HepG2 (cell line): ENCODE data around the gene ANK3. TPM values are rescaled to one million over a fixed set of nuclear protein-coding genes. Genes with fewer than 3 reads are reported as not detected.

Source experiments
- ATAC-seq: fragments of 200-7000 bp; cut with Tn5 transposase; 3 replicates; pipeline ENCODE4 v1.9.1; 2020; ENCODE audit warnings: mild to moderate bottlenecking, moderate library complexity
- BruUV-seq: library from RNA; stranded (reverse); fragments of 400-500 nt; replicated peaks from 2 replicates; lab custom pipeline; 2021; lab: Mats Ljungman, UMichigan
- CTCF ChIA-PET: fragments of 300-600 bp; formaldehyde crosslinking; extraction: SDS; loops from one replicate; lab custom pipeline; 2021; ENCODE audit warnings: low total read pairs, inconsistent platforms, low intra/inter-chr PET ratio; lab: Yijun Ruan, JAX
- POLR2A ChIA-PET: fragments of 350-600 bp; sonication (Branson Sonifier 250); formaldehyde crosslinking; loops from one replicate; lab custom pipeline; 2020; ENCODE audit warnings: antibody characterized with exemption, inconsistent platforms; lab: Yijun Ruan, JAX
- DNase-seq: peaks from one replicate; pipeline ENCODE4 v3.0.0-alpha.2; 2015; ENCODE audit warnings: low spot score
- FAIRE-seq: peaks from 3 replicates; lab custom pipeline; 2011; peaks lifted over from hg19 to GRCh38; lab: Jason Lieb, UNC
- H2AFZ ChIP-seq: one replicate; pipeline ENCODE4 v1.6.1; 2011; ENCODE audit warnings: low read length, inconsistent platforms
- H3K27ac ChIP-seq: fragments of 300-600 bp; 3 replicates; pipeline ENCODE4 v1.8.0; 2011; ENCODE audit warnings: mixed run types, mild to moderate bottlenecking, mixed read lengths, low read length, inconsistent platforms; ENCODE audit not compliant: insufficient read depth; ENCODE audit errors: extremely low read length
- H3K27me3 ChIP-seq, 2 experiments: fragments of 200-600 bp in 1 of 2; 2 replicates in 1 of 2; 3 replicates in 1 of 2; pipeline versions ENCODE4 v1.6.0 to v1.8.0; 2011; ENCODE audit warnings: low read length in 2 of 2, mild to moderate bottlenecking in 2 of 2, moderate library complexity in 2 of 2, inconsistent platforms in 1 of 2; ENCODE audit not compliant: insufficient read depth in 2 of 2, control insufficient read depth in 1 of 2
- H3K36me3 ChIP-seq, 2 experiments: fragments of 200-600 bp in 1 of 2; replicated peaks in 1 of 2; 2 replicates in 1 of 2; 3 replicates in 1 of 2; pipeline versions ENCODE4 v1.5.1 to v1.8.0; 2011; ENCODE audit warnings: low read length in 2 of 2, inconsistent platforms in 1 of 2; ENCODE audit not compliant: insufficient read depth in 2 of 2, control insufficient read depth in 1 of 2
- H3K4me1 ChIP-seq: 2 replicates; pipeline ENCODE4 v1.5.1; 2012; ENCODE audit warnings: low read length, inconsistent platforms; ENCODE audit not compliant: insufficient read depth
- H3K4me2 ChIP-seq: 2 replicates; pipeline ENCODE4 v1.6.0; 2011; ENCODE audit warnings: low read depth, low read length, inconsistent platforms
- H3K4me3 ChIP-seq, 3 experiments: fragments of 200-600 bp in 1 of 3; sonication (generic), shearing (Covaris generic) in 1 of 3; replicated peaks in 1 of 3; 2 replicates each; pipeline ENCODE4 v1.5.1; 2011 to 2016; ENCODE audit warnings: low read length in 3 of 3, inconsistent platforms in 2 of 3, low read depth in 2 of 3, mild to moderate bottlenecking in 2 of 3, control low read depth in 1 of 3, mixed read lengths in 1 of 3; ENCODE audit not compliant: insufficient read depth in 1 of 3
- H3K79me2 ChIP-seq: one replicate; pipeline ENCODE4 v1.6.1; 2011; ENCODE audit warnings: low read length, inconsistent platforms; ENCODE audit not compliant: insufficient read depth
- H3K9ac ChIP-seq: 2 replicates; pipeline ENCODE4 v1.6.0; 2011; ENCODE audit warnings: mild to moderate bottlenecking, low read depth, low read length, inconsistent platforms; ENCODE audit not compliant: insufficient read depth
- H3K9me3 ChIP-seq: 2 replicates; pipeline ENCODE4 v1.5.1; 2012; ENCODE audit warnings: mild to moderate bottlenecking, low read length
- H4K20me1 ChIP-seq: 2 replicates; pipeline ENCODE4 v1.6.0; 2011; ENCODE audit warnings: inconsistent platforms, mild to moderate bottlenecking, low read length, moderate library complexity; ENCODE audit not compliant: insufficient read depth
- GABPB1 ChIP-seq: IDR thresholded peaks from 2 replicates; pipeline ENCODE4 v1.6.1; 2016; ENCODE audit warnings: mild to moderate bottlenecking, missing genetic modification reagents, moderate library complexity, missing compliant biosample characterization
- PHB2 ChIP-seq: fragments of 450-650 bp; IDR thresholded peaks from 2 replicates; pipeline ENCODE4 v1.6.1; 2018; ENCODE audit not compliant: partially characterized antibody
- POGZ ChIP-seq: sonication (generic); formaldehyde crosslinking; IDR thresholded peaks from 2 replicates; pipeline ENCODE4 v1.4.0; 2020; ENCODE audit warnings: mild to moderate bottlenecking, missing genetic modification reagents
- PTBP1 ChIP-seq: fragments of 200-400 bp; formaldehyde crosslinking; IDR thresholded peaks from 2 replicates; pipeline ENCODE4 v1.6.1; 2018; ENCODE audit warnings: low read length, low read depth; ENCODE audit not compliant: poor library complexity, severe bottlenecking
- REPIN1 ChIP-seq: sonication (generic); formaldehyde crosslinking; IDR thresholded peaks from 2 replicates; pipeline ENCODE4 v1.8.0; 2022; ENCODE audit warnings: missing genetic modification reagents, low read depth, mild to moderate bottlenecking, borderline replicate concordance
- ZBTB7A ChIP-seq: sonication (generic); formaldehyde crosslinking; IDR thresholded peaks from 2 replicates; pipeline ENCODE4 v1.8.0; 2022; ENCODE audit warnings: mild to moderate bottlenecking, missing genetic modification reagents
- ZNF138 ChIP-seq: sonication (generic); formaldehyde crosslinking; IDR thresholded peaks from 2 replicates; pipeline ENCODE4 v1.5.0; 2020; ENCODE audit warnings: mild to moderate bottlenecking, low read depth, missing genetic modification reagents
- WGBS: methylation state at CpG from one replicate; pipeline ENCODE4 v1.1.6; 2017; ENCODE audit warnings: low lambda C conversion rate; 5-methylcytosine and 5-hydroxymethylcytosine counted together
- in situ Hi-C: cut with HindIII; loops from 2 replicates; pipeline ENCODE4 v1.10.0; 2017; ENCODE audit warnings: low pct_unique_long_range_greater_than_20kb; ENCODE audit not compliant: extremely low pct_ligation_motif_present
- intact Hi-C: fragments of 100-400 bp; cut with micrococcal nuclease; formaldehyde crosslinking; loops from one replicate; pipeline ENCODE4 v1.10.0; 2022; ENCODE audit not compliant: unreplicated experiment
- polyA plus RNA-seq, 8 experiments: library from polyadenylated mRNA; depleted of rRNA in 3 of 8; stranded (reverse) in 7 of 8; unstranded in 1 of 8; fragments of >200 nt; fragmentation: Illumina TruSeq in 4 of 8; extraction: Trizol in 4 of 8; gene quantifications; 2 replicates each; pipeline versions ENCODE4 v1.2.1 to v1.2.3, GENCODE V29; 2011 to 2016; ENCODE audit warnings: low read depth in 4 of 8, missing spikeins in 1 of 8, mixed read lengths in 1 of 8; ENCODE audit not compliant: insufficient read depth in 1 of 8
- total RNA-seq, 5 experiments: library from RNA; depleted of rRNA; stranded (reverse); fragments of >200 nt; fragmentation: Illumina TruSeq; extraction: Trizol; gene quantifications; 2 replicates each; pipeline ENCODE4 v1.2.3, GENCODE V29; 2016; ENCODE audit warnings: low read depth in 1 of 5
- TF ChIP-seq, protein P1 (sequence below): sonication (generic); formaldehyde crosslinking; IDR thresholded peaks from 2 replicates; pipeline ENCODE4 v1.4.0; 2020; ENCODE audit warnings: missing genetic modification reagents, mild to moderate bottlenecking, borderline replicate concordance
- TF ChIP-seq, protein P2 (sequence below): sonication (generic); formaldehyde crosslinking; IDR thresholded peaks from 2 replicates; pipeline ENCODE4 v1.8.1; 2022; ENCODE audit warnings: low read depth, mild to moderate bottlenecking, missing genetic modification reagents
- TF ChIP-seq, protein P3 (sequence below): sonication (generic); formaldehyde crosslinking; IDR thresholded peaks from 2 replicates; pipeline ENCODE4 v1.8.0; 2022; ENCODE audit warnings: mild to moderate bottlenecking, missing genetic modification reagents, moderate library complexity
- TF ChIP-seq, protein P4 (sequence below): sonication (generic); formaldehyde crosslinking; IDR thresholded peaks from 2 replicates; pipeline ENCODE4 v1.5.0; 2020; ENCODE audit warnings: mild to moderate bottlenecking, missing genetic modification reagents, moderate library complexity

Gene ANK3
- total and polyA plus RNA-seq, 2 of the 13 experiments (the other 11 are each of a cell fraction or from before 2014, with no cell fraction given): not detected

- TF ChIP-seq, protein P1, sequence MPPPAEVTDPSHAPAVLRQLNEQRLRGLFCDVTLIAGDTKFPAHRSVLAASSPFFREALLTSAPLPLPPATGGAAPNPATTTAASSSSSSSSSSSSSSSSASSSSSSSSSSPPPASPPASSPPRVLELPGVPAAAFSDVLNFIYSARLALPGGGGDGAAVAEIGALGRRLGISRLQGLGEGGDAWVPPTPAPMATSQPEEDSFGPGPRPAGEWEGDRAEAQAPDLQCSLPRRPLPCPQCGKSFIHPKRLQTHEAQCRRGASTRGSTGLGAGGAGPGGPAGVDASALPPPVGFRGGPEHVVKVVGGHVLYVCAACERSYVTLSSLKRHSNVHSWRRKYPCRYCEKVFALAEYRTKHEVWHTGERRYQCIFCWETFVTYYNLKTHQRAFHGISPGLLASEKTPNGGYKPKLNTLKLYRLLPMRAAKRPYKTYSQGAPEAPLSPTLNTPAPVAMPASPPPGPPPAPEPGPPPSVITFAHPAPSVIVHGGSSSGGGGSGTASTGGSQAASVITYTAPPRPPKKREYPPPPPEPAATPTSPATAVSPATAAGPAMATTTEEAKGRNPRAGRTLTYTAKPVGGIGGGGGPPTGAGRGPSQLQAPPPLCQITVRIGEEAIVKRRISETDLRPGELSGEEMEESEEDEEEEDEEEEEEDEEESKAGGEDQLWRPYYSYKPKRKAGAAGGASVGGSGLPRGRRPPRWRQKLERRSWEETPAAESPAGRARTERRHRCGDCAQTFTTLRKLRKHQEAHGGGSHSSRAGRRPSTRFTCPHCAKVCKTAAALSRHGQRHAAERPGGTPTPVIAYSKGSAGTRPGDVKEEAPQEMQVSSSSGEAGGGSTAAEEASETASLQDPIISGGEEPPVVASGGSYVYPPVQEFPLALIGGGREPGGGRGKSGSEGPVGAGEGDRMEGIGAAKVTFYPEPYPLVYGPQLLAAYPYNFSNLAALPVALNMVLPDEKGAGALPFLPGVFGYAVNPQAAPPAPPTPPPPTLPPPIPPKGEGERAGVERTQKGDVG (CRISPR knock-in tag): no peak
Observed at GRCh38 chr10:60388709-60389301, 870 bp downstream of the ANK3 start (continued).

DNA sequence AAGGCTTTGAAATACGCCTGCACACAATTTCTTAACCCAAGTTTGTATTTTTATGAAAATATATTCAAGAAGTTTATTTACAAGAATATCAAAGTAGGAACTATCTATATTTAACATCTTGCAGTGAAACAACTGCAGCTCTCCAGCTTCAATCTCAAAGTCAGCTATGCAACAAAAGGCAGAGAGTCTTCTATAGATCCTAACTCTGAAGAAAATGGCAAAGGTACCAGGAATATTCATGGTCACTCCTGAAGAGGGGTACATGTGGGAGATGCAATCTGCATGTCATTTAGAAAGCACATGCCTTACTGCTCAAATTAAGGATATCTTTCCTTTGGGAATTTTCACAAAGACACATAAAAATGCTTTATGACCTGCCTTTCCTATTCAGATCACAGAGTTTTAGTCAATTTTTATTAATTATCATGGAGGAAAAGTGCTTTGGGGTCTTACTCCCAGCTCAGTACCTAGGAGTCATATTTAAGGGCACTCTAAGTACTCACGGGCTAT is 1.5 kb downstream of the ANK3 start:
- no peak for FAIRE-seq
- WGBS: 8% methylated on average over 2 of the region's 2 CpGs
- BruUV-seq: no TSS peak
- H3K79me2 ChIP-seq: no peaks in the 10 kb centered on the region
- H3K9me3 ChIP-seq: no peaks in the 10 kb centered on the region
- no peaks in the 10 kb centered on the region for H3K36me3 ChIP-seq
- ChIA-PET CTCF (no interaction called here), POLR2A (no interaction called here)
- intact Hi-C loops: no loop called here
- H3K27me3 ChIP-seq: no peaks in the 10 kb centered on the region
- ATAC-seq: no peak
- no peak overlapping the region for H3K4me2 ChIP-seq
- in situ Hi-C loops: no loop called here
- H3K9ac ChIP-seq: no peak overlapping the region
- H4K20me1 ChIP-seq: no peaks in the 10 kb centered on the region
- no peak overlapping the region for H2AFZ ChIP-seq
- H3K4me3 ChIP-seq: no peak overlapping the region
- no peak for DNase-seq
- H3K27ac ChIP-seq: no peak overlapping the region
- no peaks in the 10 kb centered on the region for H3K4me1 ChIP-seq
- TF ChIP-seq, protein P2, sequence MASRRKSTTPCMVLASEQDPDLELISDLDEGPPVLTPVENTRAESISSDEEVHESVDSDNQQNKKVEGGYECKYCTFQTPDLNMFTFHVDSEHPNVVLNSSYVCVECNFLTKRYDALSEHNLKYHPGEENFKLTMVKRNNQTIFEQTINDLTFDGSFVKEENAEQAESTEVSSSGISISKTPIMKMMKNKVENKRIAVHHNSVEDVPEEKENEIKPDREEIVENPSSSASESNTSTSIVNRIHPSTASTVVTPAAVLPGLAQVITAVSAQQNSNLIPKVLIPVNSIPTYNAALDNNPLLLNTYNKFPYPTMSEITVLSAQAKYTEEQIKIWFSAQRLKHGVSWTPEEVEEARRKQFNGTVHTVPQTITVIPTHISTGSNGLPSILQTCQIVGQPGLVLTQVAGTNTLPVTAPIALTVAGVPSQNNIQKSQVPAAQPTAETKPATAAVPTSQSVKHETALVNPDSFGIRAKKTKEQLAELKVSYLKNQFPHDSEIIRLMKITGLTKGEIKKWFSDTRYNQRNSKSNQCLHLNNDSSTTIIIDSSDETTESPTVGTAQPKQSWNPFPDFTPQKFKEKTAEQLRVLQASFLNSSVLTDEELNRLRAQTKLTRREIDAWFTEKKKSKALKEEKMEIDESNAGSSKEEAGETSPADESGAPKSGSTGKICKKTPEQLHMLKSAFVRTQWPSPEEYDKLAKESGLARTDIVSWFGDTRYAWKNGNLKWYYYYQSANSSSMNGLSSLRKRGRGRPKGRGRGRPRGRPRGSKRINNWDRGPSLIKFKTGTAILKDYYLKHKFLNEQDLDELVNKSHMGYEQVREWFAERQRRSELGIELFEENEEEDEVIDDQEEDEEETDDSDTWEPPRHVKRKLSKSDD (CRISPR knock-in tag): no peak
- TF ChIP-seq REPIN1 (CRISPR knock-in tag) (no peak), GABPB1 (CRISPR knock-in tag) (no peak), PTBP1 (no peak), POGZ (no peak), ZNF138 (CRISPR knock-in tag) (no peak), PHB2 (no peak), ZBTB7A (CRISPR knock-in tag) (no peak)
- TF ChIP-seq, protein P3, sequence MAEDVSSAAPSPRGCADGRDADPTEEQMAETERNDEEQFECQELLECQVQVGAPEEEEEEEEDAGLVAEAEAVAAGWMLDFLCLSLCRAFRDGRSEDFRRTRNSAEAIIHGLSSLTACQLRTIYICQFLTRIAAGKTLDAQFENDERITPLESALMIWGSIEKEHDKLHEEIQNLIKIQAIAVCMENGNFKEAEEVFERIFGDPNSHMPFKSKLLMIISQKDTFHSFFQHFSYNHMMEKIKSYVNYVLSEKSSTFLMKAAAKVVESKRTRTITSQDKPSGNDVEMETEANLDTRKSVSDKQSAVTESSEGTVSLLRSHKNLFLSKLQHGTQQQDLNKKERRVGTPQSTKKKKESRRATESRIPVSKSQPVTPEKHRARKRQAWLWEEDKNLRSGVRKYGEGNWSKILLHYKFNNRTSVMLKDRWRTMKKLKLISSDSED (CRISPR knock-in tag): no peak
- TF ChIP-seq, protein P4, sequence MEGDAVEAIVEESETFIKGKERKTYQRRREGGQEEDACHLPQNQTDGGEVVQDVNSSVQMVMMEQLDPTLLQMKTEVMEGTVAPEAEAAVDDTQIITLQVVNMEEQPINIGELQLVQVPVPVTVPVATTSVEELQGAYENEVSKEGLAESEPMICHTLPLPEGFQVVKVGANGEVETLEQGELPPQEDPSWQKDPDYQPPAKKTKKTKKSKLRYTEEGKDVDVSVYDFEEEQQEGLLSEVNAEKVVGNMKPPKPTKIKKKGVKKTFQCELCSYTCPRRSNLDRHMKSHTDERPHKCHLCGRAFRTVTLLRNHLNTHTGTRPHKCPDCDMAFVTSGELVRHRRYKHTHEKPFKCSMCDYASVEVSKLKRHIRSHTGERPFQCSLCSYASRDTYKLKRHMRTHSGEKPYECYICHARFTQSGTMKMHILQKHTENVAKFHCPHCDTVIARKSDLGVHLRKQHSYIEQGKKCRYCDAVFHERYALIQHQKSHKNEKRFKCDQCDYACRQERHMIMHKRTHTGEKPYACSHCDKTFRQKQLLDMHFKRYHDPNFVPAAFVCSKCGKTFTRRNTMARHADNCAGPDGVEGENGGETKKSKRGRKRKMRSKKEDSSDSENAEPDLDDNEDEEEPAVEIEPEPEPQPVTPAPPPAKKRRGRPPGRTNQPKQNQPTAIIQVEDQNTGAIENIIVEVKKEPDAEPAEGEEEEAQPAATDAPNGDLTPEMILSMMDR (CRISPR knock-in tag): no peak
